NT2/D1 (cell line): ENCODE measurements around the gene UBE2K.
"Not testable (repeated sequence)": the region's sequence is repeated elsewhere in the genome, so short reads cannot be mapped to it uniquely, and the experiment has no call there.

Experiments used
- DNase-seq: peaks from one replicate; pipeline ENCODE4 v3.0.0-alpha.2; 2011; ENCODE audit warnings: low read depth, low spot score
- H3K27me3 ChIP-seq: 2 replicates; pipeline ENCODE4 v1.6.0; 2011; ENCODE audit warnings: mild to moderate bottlenecking; ENCODE audit not compliant: insufficient read length, insufficient read depth
- H3K36me3 ChIP-seq: 2 replicates; pipeline ENCODE4 v1.6.1; 2011; ENCODE audit warnings: mild to moderate bottlenecking, low read length, mixed read lengths; ENCODE audit not compliant: insufficient read depth, insufficient read length
- H3K4me1 ChIP-seq: 2 replicates; pipeline ENCODE4 v1.5.1; 2011; ENCODE audit not compliant: insufficient read depth, insufficient read length
- H3K4me3 ChIP-seq: 2 replicates; pipeline ENCODE4 v1.5.1; 2011; ENCODE audit warnings: low read depth; ENCODE audit not compliant: insufficient read length
- H3K9ac ChIP-seq: 2 replicates; pipeline ENCODE4 v1.6.0; 2011; ENCODE audit warnings: low read depth; ENCODE audit not compliant: insufficient read length
- H3K9me3 ChIP-seq: 2 replicates; pipeline ENCODE4 v1.5.1; 2011; ENCODE audit warnings: mild to moderate bottlenecking, low read length; ENCODE audit not compliant: insufficient read depth
- SUZ12 ChIP-seq: IDR thresholded peaks from 2 replicates; pipeline ENCODE4 v1.6.1; 2011; ENCODE audit not compliant: insufficient read length, insufficient read depth; ENCODE audit errors: extremely low read depth
- YY1 ChIP-seq: IDR thresholded peaks from 2 replicates; pipeline ENCODE4 v1.6.1; 2011; ENCODE audit not compliant: insufficient read length, insufficient read depth
- ZNF274 ChIP-seq: IDR thresholded peaks from 2 replicates; pipeline ENCODE4 v1.6.1; 2011; ENCODE audit warnings: mild to moderate bottlenecking, low read depth, low read length

The UBE2K gene

GRCh38 chr4:39732728-39733127, 34.8 kb downstream of the UBE2K start:
- H3K36me3 ChIP-seq = peaks cover 18% of the 10 kb centered on the region
- TF ChIP-seq SUZ12 (no peak), YY1 (no peak), ZNF274 (no peak)
- no peak overlapping the region for H3K9ac ChIP-seq
- no peaks in the 10 kb centered on the region for H3K4me1 ChIP-seq
- H3K4me3 ChIP-seq = no peak overlapping the region
- no peaks in the 10 kb centered on the region for H3K27me3 ChIP-seq
- no peak for DNase-seq
- H3K9me3 ChIP-seq = no peaks in the 10 kb centered on the region

GRCh38 chr4:39739591-39739990, 41.7 kb downstream of the UBE2K start:
- H3K27me3 ChIP-seq, H3K4me1 ChIP-seq, H3K4me3 ChIP-seq, H3K9ac ChIP-seq, DNase-seq, H3K9me3 ChIP-seq: not testable (repeated sequence)
- peaks cover 28% of the 10 kb centered on the region for H3K36me3 ChIP-seq

- H3K4me3 ChIP-seq = no peak overlapping the region
- peaks cover 35% of the 10 kb centered on the region for H3K36me3 ChIP-seq
- no peaks in the 10 kb centered on the region for H3K27me3 ChIP-seq
- no peaks in the 10 kb centered on the region for H3K9me3 ChIP-seq
- no peak for DNase-seq
- TF ChIP-seq SUZ12 (no peak), YY1 (no peak), ZNF274 (no peak)
- no peaks in the 10 kb centered on the region for H3K4me1 ChIP-seq
- H3K9ac ChIP-seq = no peak overlapping the region
Observed at GRCh38 chr4:39741401-39741800, 43.5 kb downstream of the UBE2K start.

- no peaks in the 10 kb centered on the region for H3K9me3 ChIP-seq
- DNase-seq = no peak
- H3K4me3 ChIP-seq = no peak overlapping the region
- TF ChIP-seq SUZ12 (no peak), ZNF274 (no peak), YY1 (no peak)
- no peak overlapping the region for H3K9ac ChIP-seq
- H3K4me1 ChIP-seq = no peaks in the 10 kb centered on the region
- no peaks in the 10 kb centered on the region for H3K27me3 ChIP-seq
- H3K36me3 ChIP-seq = peaks cover 51% of the 10 kb centered on the region
Observed at GRCh38 chr4:39745920-39746319, 48.0 kb downstream of the UBE2K start.

GRCh38 chr4:39750216-39750615, 52.3 kb downstream of the UBE2K start:
- Histone ChIP-seq H3K4me3 (no peak overlapping the region), H3K9me3 (no peaks in the 10 kb centered on the region), H3K4me1 (no peaks in the 10 kb centered on the region), H3K36me3 (peaks cover 55% of the 10 kb centered on the region), H3K27me3 (no peaks in the 10 kb centered on the region), H3K9ac (no peak overlapping the region)
- DNase-seq = no peak
- TF ChIP-seq SUZ12 = no peak
- no peak for TF ChIP-seq YY1
- TF ChIP-seq ZNF274 = no peak

GRCh38 chr4:39754309-39754708, 56.4 kb downstream of the UBE2K start:
- TF ChIP-seq YY1 = no peak
- TF ChIP-seq SUZ12 = no peak
- no peak for TF ChIP-seq ZNF274
- no peak overlapping the region for H3K4me3 ChIP-seq
- no peak for DNase-seq
- peaks cover 60% of the 10 kb centered on the region for H3K36me3 ChIP-seq
- H3K27me3 ChIP-seq = no peaks in the 10 kb centered on the region
- no peaks in the 10 kb centered on the region for H3K4me1 ChIP-seq
- H3K9me3 ChIP-seq = no peaks in the 10 kb centered on the region
- H3K9ac ChIP-seq = no peak overlapping the region

GRCh38 chr4:39756159-39756558, 58.2 kb downstream of the UBE2K start:
- TF ChIP-seq SUZ12 (no peak), YY1 (no peak), ZNF274 (no peak)
- H3K36me3 ChIP-seq = peaks cover 62% of the 10 kb centered on the region

GRCh38 chr4:39758176-39758575, 60.2 kb downstream of the UBE2K start:
- H3K36me3 ChIP-seq = peaks cover 63% of the 10 kb centered on the region
- H3K9me3 ChIP-seq = no peaks in the 10 kb centered on the region
- DNase-seq = no peak
- no peaks in the 10 kb centered on the region for H3K27me3 ChIP-seq
- no peaks in the 10 kb centered on the region for H3K4me1 ChIP-seq
- no peak overlapping the region for H3K9ac ChIP-seq
- TF ChIP-seq YY1 (no peak), SUZ12 (no peak), ZNF274 (no peak)
- H3K4me3 ChIP-seq = no peak overlapping the region

More at GRCh38 chr4:39756159-39756558, 58.2 kb downstream of the UBE2K start:
- no peak overlapping the region for H3K9ac ChIP-seq
- H3K27me3 ChIP-seq = no peaks in the 10 kb centered on the region
- no peak overlapping the region for H3K4me3 ChIP-seq
- no peak for DNase-seq
- H3K4me1 ChIP-seq = no peaks in the 10 kb centered on the region
- no peaks in the 10 kb centered on the region for H3K9me3 ChIP-seq
